Glutamatergic neuron (in vitro differentiated cells): Measurements from ENCODE around the gene PDE10A. TPM values are rescaled to one million over a fixed set of nuclear protein-coding genes. Genes with fewer than 3 reads are reported as not detected.

Experiments used
- DNase-seq: peaks from one replicate; pipeline ENCODE4 v3.0.0; 2022
- H3K27ac Mint-ChIP-seq: one replicate; pipeline ENCODE4 v1.8.0; 2020; ENCODE audit warnings: mild to moderate bottlenecking, mixed read lengths, inconsistent platforms; ENCODE audit not compliant: unreplicated experiment
- H3K27me3 Mint-ChIP-seq: one replicate; pipeline ENCODE4 v1.8.0; 2020; ENCODE audit warnings: mild to moderate bottlenecking, moderate library complexity, mixed read lengths, inconsistent platforms; ENCODE audit not compliant: unreplicated experiment
- H3K36me3 Mint-ChIP-seq: one replicate; pipeline ENCODE4 v1.8.0; 2020; ENCODE audit warnings: mild to moderate bottlenecking, mixed read lengths, inconsistent platforms; ENCODE audit not compliant: unreplicated experiment
- H3K4me1 Mint-ChIP-seq: one replicate; pipeline ENCODE4 v1.8.0; 2020; ENCODE audit warnings: mild to moderate bottlenecking, low read depth, mixed read lengths, inconsistent platforms; ENCODE audit not compliant: unreplicated experiment
- H3K4me3 Mint-ChIP-seq: one replicate; pipeline ENCODE4 v1.8.0; 2020; ENCODE audit warnings: mild to moderate bottlenecking, mixed read lengths, inconsistent platforms; ENCODE audit not compliant: unreplicated experiment
- H3K9me3 Mint-ChIP-seq: one replicate; pipeline ENCODE4 v1.8.0; 2020; ENCODE audit warnings: mild to moderate bottlenecking, moderate library complexity, mixed read lengths, inconsistent platforms; ENCODE audit not compliant: unreplicated experiment
- total RNA-seq: library from RNA; stranded (reverse); fragmentation: NEBNext Ultra II Directional; extraction: Animal tissue kit (Norgen Biotek cat#: 25700); gene quantifications from one replicate; pipeline ENCODE4 v1.2.1, GENCODE V29; 2021; ENCODE audit not compliant: unreplicated experiment
- TF ChIP-seq, protein P1 (sequence below): fragments of 200-600 bp; sonication (generic); IDR thresholded peaks from one replicate; pipeline ENCODE4 v1.5.0; 2021; ENCODE audit not compliant: partially characterized antibody, unreplicated experiment

Gene PDE10A
- total RNA-seq, 1 donor from 2014 or later = 24.5 TPM

DNA sequence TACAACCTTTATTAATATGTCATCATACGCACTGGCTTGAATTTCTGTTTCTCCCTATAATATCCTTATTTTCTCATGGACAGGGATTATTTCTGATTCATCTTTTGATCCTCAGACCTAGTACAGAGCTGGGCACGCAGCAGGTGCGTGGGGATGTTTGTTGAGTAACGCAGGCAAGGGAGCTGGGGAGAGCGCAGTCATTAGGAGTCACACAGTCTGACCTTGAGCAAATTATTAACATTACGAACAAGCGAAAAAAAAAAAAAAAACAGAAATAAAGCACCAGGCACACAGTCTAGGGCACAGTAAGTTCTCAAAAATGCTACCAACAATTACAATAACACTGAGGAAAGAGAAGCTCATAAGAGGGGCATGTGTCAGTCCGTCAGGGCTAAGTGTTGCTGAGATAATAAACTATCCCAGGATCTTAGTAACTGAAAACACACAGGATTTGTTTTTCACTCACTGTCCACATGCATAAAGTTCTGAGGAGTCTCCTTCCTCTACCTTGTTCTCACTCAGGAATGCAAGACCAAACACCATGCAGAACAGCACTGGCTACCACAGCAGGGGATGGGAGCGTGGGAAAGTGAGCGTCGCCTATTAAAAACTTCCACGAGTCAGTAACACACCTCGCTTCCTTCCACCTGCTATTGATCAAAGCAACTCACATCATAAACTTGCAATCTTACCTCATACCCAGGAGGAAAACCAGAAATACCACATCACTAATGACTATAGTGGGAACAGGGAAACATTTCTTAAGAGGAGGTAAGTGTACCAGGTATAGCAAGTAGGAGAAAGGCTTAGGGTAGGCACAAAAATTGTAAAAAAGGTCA lies 56.9 kb downstream of the PDE10A start:
- DNase-seq = no peak
- no peaks in the 10 kb centered on the region for H3K36me3 Mint-ChIP-seq

GRCh38 chr6:165605182-165605875 lies 57.7 kb downstream of the PDE10A start:
- H3K9me3 Mint-ChIP-seq = peaks cover 2% of the 10 kb centered on the region
- no peak overlapping the region for H3K4me3 Mint-ChIP-seq
- no peaks in the 10 kb centered on the region for H3K4me1 Mint-ChIP-seq
- no peak overlapping the region for H3K27ac Mint-ChIP-seq
- TF ChIP-seq, protein P1, sequence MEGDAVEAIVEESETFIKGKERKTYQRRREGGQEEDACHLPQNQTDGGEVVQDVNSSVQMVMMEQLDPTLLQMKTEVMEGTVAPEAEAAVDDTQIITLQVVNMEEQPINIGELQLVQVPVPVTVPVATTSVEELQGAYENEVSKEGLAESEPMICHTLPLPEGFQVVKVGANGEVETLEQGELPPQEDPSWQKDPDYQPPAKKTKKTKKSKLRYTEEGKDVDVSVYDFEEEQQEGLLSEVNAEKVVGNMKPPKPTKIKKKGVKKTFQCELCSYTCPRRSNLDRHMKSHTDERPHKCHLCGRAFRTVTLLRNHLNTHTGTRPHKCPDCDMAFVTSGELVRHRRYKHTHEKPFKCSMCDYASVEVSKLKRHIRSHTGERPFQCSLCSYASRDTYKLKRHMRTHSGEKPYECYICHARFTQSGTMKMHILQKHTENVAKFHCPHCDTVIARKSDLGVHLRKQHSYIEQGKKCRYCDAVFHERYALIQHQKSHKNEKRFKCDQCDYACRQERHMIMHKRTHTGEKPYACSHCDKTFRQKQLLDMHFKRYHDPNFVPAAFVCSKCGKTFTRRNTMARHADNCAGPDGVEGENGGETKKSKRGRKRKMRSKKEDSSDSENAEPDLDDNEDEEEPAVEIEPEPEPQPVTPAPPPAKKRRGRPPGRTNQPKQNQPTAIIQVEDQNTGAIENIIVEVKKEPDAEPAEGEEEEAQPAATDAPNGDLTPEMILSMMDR = no peak
- no peaks in the 10 kb centered on the region for H3K36me3 Mint-ChIP-seq
- no peak for DNase-seq
- no peaks in the 10 kb centered on the region for H3K27me3 Mint-ChIP-seq

More for the DNA sequence above, 56.9 kb downstream of the PDE10A start:
- H3K9me3 Mint-ChIP-seq = no peaks in the 10 kb centered on the region
- TF ChIP-seq, protein P1 = no peak
- no peaks in the 10 kb centered on the region for H3K27me3 Mint-ChIP-seq
- H3K4me3 Mint-ChIP-seq = no peak overlapping the region
- no peak overlapping the region for H3K27ac Mint-ChIP-seq
- no peaks in the 10 kb centered on the region for H3K4me1 Mint-ChIP-seq

GRCh38 chr6:165602291-165602690 lies 60.8 kb downstream of the PDE10A start:
- peaks cover 2% of the 10 kb centered on the region for H3K9me3 Mint-ChIP-seq
- no peak for DNase-seq
- H3K4me3 Mint-ChIP-seq = no peak overlapping the region
- H3K27me3 Mint-ChIP-seq = no peaks in the 10 kb centered on the region
- H3K36me3 Mint-ChIP-seq = no peaks in the 10 kb centered on the region
- H3K27ac Mint-ChIP-seq = no peak overlapping the region
- TF ChIP-seq, protein P1 = no peak
- no peaks in the 10 kb centered on the region for H3K4me1 Mint-ChIP-seq

- no peak for DNase-seq
- TF ChIP-seq, protein P1 = no peak
- no peaks in the 10 kb centered on the region for H3K36me3 Mint-ChIP-seq
- H3K27me3 Mint-ChIP-seq = no peaks in the 10 kb centered on the region
- no peak overlapping the region for H3K27ac Mint-ChIP-seq
- no peaks in the 10 kb centered on the region for H3K4me1 Mint-ChIP-seq
- H3K4me3 Mint-ChIP-seq = no peak overlapping the region
- peaks cover 2% of the 10 kb centered on the region for H3K9me3 Mint-ChIP-seq
These were observed 62.4 kb downstream of the PDE10A start for GRCh38 chr6:165600606-165601005.
